ENCODE data around the gene MEDAG.

MEDAG gene

DNA sequence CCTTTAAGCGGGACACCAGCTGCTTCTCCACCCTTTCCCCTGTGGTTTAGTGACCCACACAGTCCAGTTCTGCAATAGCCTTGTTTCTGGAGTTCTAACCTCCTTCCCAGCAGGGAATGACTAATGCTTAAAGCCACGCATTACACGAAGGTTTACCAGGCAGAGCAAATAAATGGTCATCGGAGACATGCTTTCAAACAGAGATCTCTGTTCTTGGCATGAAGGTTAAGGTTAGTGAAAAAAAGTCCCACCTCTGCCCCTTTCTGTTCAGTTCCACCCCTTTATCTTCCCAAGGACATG is 25.3 kb upstream of the MEDAG start:
- TF ChIP-seq CTCF (IDR thresholded peaks at IDR 0.05; ENCODE audit: borderline replicate concordance, extremely low read depth, low read length, poor library complexity, severe bottlenecking) (no peak), EZH2 (IDR thresholded peaks at IDR 0.05; ENCODE audit: borderline replicate concordance, low read depth, low read length, severe bottlenecking) (no peak)
- H3K9me3 ChIP-seq (ENCODE audit: insufficient read depth, low read length, severe bottlenecking) = no peaks in the 10 kb centered on the region
- no peak overlapping the region for H3K4me2 ChIP-seq (ENCODE audit: insufficient read depth, low read length)
- no peak overlapping the region for H3K9ac ChIP-seq (ENCODE audit: low read depth, low read length)
- H3K36me3 ChIP-seq (ENCODE audit: insufficient read depth, low read length) = no peaks in the 10 kb centered on the region
- DNase-seq (no peak), ATAC-seq (ENCODE audit: insufficient read depth, low read depth) (no peak)
- H4K20me1 ChIP-seq (ENCODE audit: insufficient read depth, low read length) = no peaks in the 10 kb centered on the region
- no peak overlapping the region for H3K4me3 ChIP-seq (ENCODE audit: low read depth in 1 of 2, low read length in 2 of 2)
- H2AFZ ChIP-seq (ENCODE audit: low read depth, low read length) = no peak overlapping the region
- no peaks in the 10 kb centered on the region for H3K79me2 ChIP-seq (ENCODE audit: insufficient read depth, low read length)
- no peak overlapping the region for H3K27ac ChIP-seq (ENCODE audit: low read length)
- H3K4me1 ChIP-seq (ENCODE audit: insufficient read depth, low read length) = no peaks in the 10 kb centered on the region
- peaks cover 5% of the 10 kb centered on the region for H3K27me3 ChIP-seq (ENCODE audit: insufficient read depth, low read length, poor library complexity)

GRCh38 chr13:30881191-30881651 is 24.9 kb upstream of the MEDAG start:
- no peak for DNase-seq
- Histone ChIP-seq H3K4me2 (ENCODE audit: insufficient read depth, low read length) (no peak overlapping the region), H3K79me2 (ENCODE audit: insufficient read depth, low read length) (no peaks in the 10 kb centered on the region), H3K9ac (ENCODE audit: low read depth, low read length) (no peak overlapping the region), H3K27me3 (ENCODE audit: insufficient read depth, low read length, poor library complexity) (peaks cover 5% of the 10 kb centered on the region), H3K36me3 (ENCODE audit: insufficient read depth, low read length) (no peaks in the 10 kb centered on the region), H2AFZ (ENCODE audit: low read depth, low read length) (no peak overlapping the region), H3K9me3 (ENCODE audit: insufficient read depth, low read length, severe bottlenecking) (no peaks in the 10 kb centered on the region), H3K4me1 (ENCODE audit: insufficient read depth, low read length) (no peaks in the 10 kb centered on the region), H3K4me3 (ENCODE audit: low read depth in 1 of 2, low read length in 2 of 2) (no peak overlapping the region), H3K27ac (ENCODE audit: low read length) (no peak overlapping the region), H4K20me1 (ENCODE audit: insufficient read depth, low read length) (no peaks in the 10 kb centered on the region)
- TF ChIP-seq CTCF (IDR thresholded peaks at IDR 0.05; ENCODE audit: borderline replicate concordance, extremely low read depth, low read length, poor library complexity, severe bottlenecking) (no peak), EZH2 (IDR thresholded peaks at IDR 0.05; ENCODE audit: borderline replicate concordance, low read depth, low read length, severe bottlenecking) (no peak)
- no peak for ATAC-seq (ENCODE audit: insufficient read depth, low read depth)

DNA sequence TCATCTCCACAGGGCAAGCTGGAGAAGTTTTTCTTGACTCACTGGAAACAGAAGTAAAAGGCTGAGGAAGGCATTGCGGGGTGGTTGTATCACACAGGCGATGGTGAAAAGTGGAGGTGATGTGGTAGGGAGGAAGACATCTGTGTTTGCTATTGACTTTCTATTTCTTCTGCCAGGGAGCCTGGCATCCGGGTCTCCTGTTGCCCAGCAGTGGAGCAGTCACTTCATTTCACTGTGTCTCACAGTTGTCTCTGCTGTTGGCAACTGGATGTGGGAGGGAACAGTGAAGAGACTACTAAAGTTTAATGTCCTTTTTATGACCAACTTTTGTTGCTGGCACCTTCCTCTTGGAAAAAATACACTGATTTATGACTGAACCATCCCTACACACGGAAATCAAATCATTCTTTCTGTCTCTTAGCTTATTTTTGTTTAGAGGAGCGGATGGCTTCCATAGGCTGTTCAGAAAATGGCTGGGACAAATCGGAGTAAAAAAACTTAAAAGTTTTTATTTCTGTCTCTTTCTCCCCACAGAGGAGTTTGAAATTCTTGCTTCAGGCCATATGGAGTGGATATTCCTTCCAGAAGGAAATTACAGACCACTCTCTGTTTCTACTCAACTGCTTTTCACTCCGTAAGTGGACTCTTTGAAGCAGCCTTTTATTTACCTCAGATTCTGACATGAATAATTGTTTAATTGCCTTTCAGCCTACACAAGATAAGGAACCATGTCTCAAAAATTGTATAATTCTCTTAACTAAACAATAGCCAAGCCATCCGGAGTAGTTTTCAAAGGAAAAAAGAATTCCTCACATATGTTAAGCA is 23.8 kb upstream of the MEDAG start:
- ATAC-seq (ENCODE audit: insufficient read depth, low read depth) = no peak
- Histone ChIP-seq H3K79me2 (ENCODE audit: insufficient read depth, low read length) (no peaks in the 10 kb centered on the region), H3K36me3 (ENCODE audit: insufficient read depth, low read length) (no peaks in the 10 kb centered on the region), H3K27ac (ENCODE audit: low read length) (no peak overlapping the region), H2AFZ (ENCODE audit: low read depth, low read length) (no peak overlapping the region), H3K4me1 (ENCODE audit: insufficient read depth, low read length) (no peaks in the 10 kb centered on the region), H3K9me3 (ENCODE audit: insufficient read depth, low read length, severe bottlenecking) (no peaks in the 10 kb centered on the region), H3K27me3 (ENCODE audit: insufficient read depth, low read length, poor library complexity) (peaks cover 5% of the 10 kb centered on the region), H4K20me1 (ENCODE audit: insufficient read depth, low read length) (no peaks in the 10 kb centered on the region), H3K4me2 (ENCODE audit: insufficient read depth, low read length) (no peak overlapping the region), H3K4me3 (ENCODE audit: low read depth in 1 of 2, low read length in 2 of 2) (no peak overlapping the region), H3K9ac (ENCODE audit: low read depth, low read length) (no peak overlapping the region)
- no peak for DNase-seq
- TF ChIP-seq EZH2 (IDR thresholded peaks at IDR 0.05; ENCODE audit: borderline replicate concordance, low read depth, low read length, severe bottlenecking) (no peak), CTCF (IDR thresholded peaks at IDR 0.05; ENCODE audit: borderline replicate concordance, extremely low read depth, low read length, poor library complexity, severe bottlenecking) (no peak)
